ENCODE data around the gene BTK. TPM values are rescaled to one million over a fixed set of nuclear protein-coding genes. Genes with fewer than 3 reads are reported as not detected.
A peak's percentile ranks its signal among the peaks of the same experiment; 100 is the strongest.

BTK gene
- total and polyA plus RNA-seq, 8 donors = 0.43 to 5.6 (median 0.97) TPM

DNA sequence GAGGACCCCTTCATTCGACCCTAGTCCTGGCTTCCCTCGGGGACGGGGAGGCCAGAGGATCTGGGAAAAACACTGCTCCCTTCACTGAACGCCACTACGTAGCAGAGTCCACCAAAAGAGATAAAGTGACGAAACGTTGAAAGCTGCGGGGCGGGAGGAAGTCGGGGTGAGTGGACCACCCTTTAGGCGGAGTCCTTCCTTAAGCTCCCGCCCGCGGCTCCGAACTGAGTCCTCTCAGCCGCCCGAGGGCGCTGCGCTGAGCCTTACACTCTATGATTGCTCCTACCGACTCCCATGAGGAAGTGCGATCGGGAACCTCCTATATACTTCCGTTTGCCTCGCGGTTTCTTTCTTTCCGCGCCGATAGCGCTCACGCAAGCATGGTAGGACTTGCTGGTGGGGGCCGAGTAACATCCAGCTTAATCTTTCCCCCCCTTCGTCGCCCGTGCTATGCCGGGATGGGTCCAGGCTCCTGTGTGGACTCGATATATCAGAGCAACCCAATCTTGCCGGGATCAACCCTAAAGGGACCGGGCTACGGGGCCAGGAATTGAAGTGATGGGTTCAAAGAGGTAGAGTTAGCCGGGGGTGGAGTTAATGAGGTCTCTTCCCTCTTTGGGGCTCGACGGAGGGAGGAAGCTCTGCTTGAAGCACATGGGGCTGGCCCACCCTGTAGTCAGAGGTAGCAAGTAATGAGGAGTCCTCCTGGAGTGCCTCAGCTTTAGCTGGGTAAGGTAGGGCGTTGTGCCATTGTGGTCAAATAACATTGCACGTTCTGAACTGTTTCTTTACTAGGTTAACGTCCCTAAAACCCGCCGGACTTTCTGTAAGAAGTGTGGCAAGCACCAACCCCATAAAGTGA is 4.9 kb upstream of the BTK start, which contains the start of gene RPL36A:
RPL36A (plus strand) TSS at position 348 of the 862 bp plus-strand sequence; CDS start at position 381, 33 bp downstream.
- FAIRE-seq (no peak), DNase-seq (peak; percentile 77 to 91 (median 82)), ATAC-seq (peak; percentile 98 to 99 (median 98))
- H3K4me3 ChIP-seq = peak within 1 kb of the TSS; percentile 16 to 49 (median 36)
- H3K27me3 ChIP-seq = no peaks in the 10 kb centered on the region
- 1 to 36% methylated on average over 47 of the region's 47 CpGs for WGBS, 2 donors
- intact Hi-C loops (cut with DNase I) = no loop called here
- TF ChIP-seq CTCF (IDR thresholded peaks at IDR 0.05) = peak; percentile 23 to 50 (median 38)
- no peaks in the 10 kb centered on the region for H3K9me3 ChIP-seq
- no peaks in the 10 kb centered on the region for H3K4me1 ChIP-seq
- no peaks in the 10 kb centered on the region for H3K36me3 ChIP-seq
- peak within 1 kb of the TSS; percentile 17 to 50 (median 21) for H3K27ac ChIP-seq

GRCh38 chrX:101388604-101389003 is 2.6 kb upstream of the BTK start:
- ATAC-seq (no peak), DNase-seq (no peak), FAIRE-seq (no peak)
- Histone ChIP-seq H3K9me3 (no peaks in the 10 kb centered on the region), H3K27me3 (no peaks in the 10 kb centered on the region), H3K27ac (no peak overlapping the region), H3K4me1 (no peaks in the 10 kb centered on the region), H3K4me3 (no peak overlapping the region), H3K36me3 (no peaks in the 10 kb centered on the region)
- intact Hi-C loops (cut with DNase I) = no loop called here
- WGBS, 2 donors = 72 to 80% methylated on average over 3 of the region's 3 CpGs
- TF ChIP-seq CTCF (IDR thresholded peaks at IDR 0.05) = no peak

GRCh38 chrX:101386542-101386885 is 523 bp upstream of the BTK start:
- Histone ChIP-seq H3K4me3 (no peak overlapping the region), H3K36me3 (no peaks in the 10 kb centered on the region), H3K4me1 (no peaks in the 10 kb centered on the region), H3K9me3 (no peaks in the 10 kb centered on the region), H3K27me3 (peaks cover 0 to 5% (median 0%) of the 10 kb centered on the region in 4 donors), H3K27ac (no peak overlapping the region)
- FAIRE-seq (no peak), DNase-seq (no peak), ATAC-seq (no peak)
- intact Hi-C loops (cut with DNase I) = no loop called here
- TF ChIP-seq CTCF (IDR thresholded peaks at IDR 0.05) = no peak
- 53 to 61% methylated on average over 6 of the region's 6 CpGs for WGBS, 2 donors

- Histone ChIP-seq H3K9me3 (no peaks in the 10 kb centered on the region), H3K27ac (no peak overlapping the region), H3K27me3 (peaks cover 0 to 5% (median 0%) of the 10 kb centered on the region in 4 donors), H3K4me1 (no peaks in the 10 kb centered on the region), H3K4me3 (no peak overlapping the region), H3K36me3 (no peaks in the 10 kb centered on the region)
- no peak for TF ChIP-seq CTCF (IDR thresholded peaks at IDR 0.05)
- ATAC-seq = no peak
- intact Hi-C loops (cut with DNase I) = no loop called here
- 74 to 75% methylated on average over 7 of the region's 7 CpGs for WGBS, 2 donors
- no peak for DNase-seq
- no peak for FAIRE-seq
These were observed 836 bp downstream of the BTK start for GRCh38 chrX:101385026-101385684.
